ENCODE results near the gene GNAS-AS1.

DNA sequence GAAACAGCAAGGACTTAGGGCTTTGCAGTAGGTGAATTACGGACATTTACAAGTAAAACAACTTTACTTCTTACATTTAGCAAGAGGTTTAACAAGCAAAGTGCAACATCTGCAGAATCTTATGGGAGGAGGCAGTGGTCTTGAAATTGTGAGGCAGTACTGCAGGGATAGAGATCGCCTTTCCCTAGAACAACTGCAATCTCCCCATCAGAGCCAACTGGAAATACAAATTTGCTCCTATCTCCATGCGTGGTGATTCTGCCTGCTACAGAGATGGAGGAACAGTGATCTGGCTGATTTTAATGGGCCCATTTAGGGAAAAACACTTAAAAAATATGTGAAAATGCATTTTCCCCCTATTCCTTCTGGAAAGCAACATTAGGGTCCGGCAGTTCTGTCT, 27.7 kb upstream of the GNAS-AS1 start:
- no peak for TF ChIP-seq POLR2AphosphoS5 (IDR thresholded peaks at IDR 0.05)
- no peak for TF ChIP-seq POLR2A (IDR thresholded peaks at IDR 0.05)

Measured in transverse colon (tissue), 3 donors.